HuH-7 (cell line): ENCODE measurements around the gene GPR135.

Source experiments
- DNase-seq: peaks from one replicate; pipeline ENCODE4 v3.0.0; 2011; ENCODE audit warnings: low spot score

Gene GPR135

GRCh38 chr14:59422069-59422881 lies 42.9 kb downstream of the GPR135 start:
- DNase-seq, result no peak

GRCh38 chr14:59419303-59419702 lies 45.9 kb downstream of the GPR135 start:
- no peak for DNase-seq

- DNase-seq, result no peak
Observed at GRCh38 chr14:59417311-59417710, 47.9 kb downstream of the GPR135 start.

GRCh38 chr14:59415836-59416602 lies 49.2 kb downstream of the GPR135 start:
- no peak for DNase-seq
